HEK293 (cell line): ENCODE data around the gene ZSWIM4.

Experiments used
- BCL11A ChIP-seq: fragments of 450-650 bp; formaldehyde crosslinking; IDR thresholded peaks from 2 replicates; pipeline ENCODE4 v1.5.1; 2016; ENCODE audit warnings: low read depth, missing biosample characterization, missing genetic modification characterization
- CTCF ChIP-seq: fragments of 450-650 bp; formaldehyde crosslinking; IDR thresholded peaks from 2 replicates; pipeline ENCODE4 v1.5.1; 2016; ENCODE audit warnings: missing biosample characterization, missing genetic modification characterization
- SP2 ChIP-seq: fragments of 450-650 bp; formaldehyde crosslinking; IDR thresholded peaks from 2 replicates; pipeline ENCODE4 v1.5.1; 2016; ENCODE audit warnings: missing biosample characterization, missing genetic modification characterization
- ZNF138 ChIP-seq: fragments of 450-650 bp; formaldehyde crosslinking; IDR thresholded peaks from 2 replicates; pipeline ENCODE4 v1.5.1; 2016; ENCODE audit warnings: missing biosample characterization, missing genetic modification characterization, borderline replicate concordance
- ZNF157 ChIP-seq: fragments of 450-650 bp; formaldehyde crosslinking; IDR thresholded peaks from 2 replicates; pipeline ENCODE4 v1.5.1; 2016; ENCODE audit warnings: missing biosample characterization, missing genetic modification characterization
- ZNF174 ChIP-seq: fragments of 450-650 bp; formaldehyde crosslinking; IDR thresholded peaks from 2 replicates; pipeline ENCODE4 v1.5.0; 2017; ENCODE audit warnings: missing biosample characterization, mild to moderate bottlenecking, missing genetic modification characterization
- ZNF548 ChIP-seq: fragments of 450-650 bp; formaldehyde crosslinking; IDR thresholded peaks from 2 replicates; pipeline ENCODE4 v1.5.1; 2016; ENCODE audit warnings: missing biosample characterization, missing genetic modification characterization

GRCh38 chr19:13849991-13850909, 55.0 kb downstream of the ZSWIM4 start:
- TF ChIP-seq CTCF (tag by site-specific recombination) (0 out of 2 replicates have a peak, but pooled peaks have one; percentile 8), BCL11A (tag by site-specific recombination) (no peak), SP2 (peak; percentile 47), ZNF174 (tag by site-specific recombination) (no peak), ZNF157 (tag by site-specific recombination) (no peak), ZNF138 (tag by site-specific recombination) (no peak), ZNF548 (no peak)
